C4-2B (cell line): ENCODE data around the gene B3GAT2.

Experiments
- CTCF ChIP-seq: fragments of 450-650 bp; conservative IDR thresholded peaks from 2 replicates; pipeline ENCODE4 v1.5.1; 2017; ENCODE audit warnings: mild to moderate bottlenecking
- ZFX ChIP-seq: fragments of 450-650 bp; IDR thresholded peaks from 2 replicates; pipeline ENCODE4 v1.6.1; 2017

DNA sequence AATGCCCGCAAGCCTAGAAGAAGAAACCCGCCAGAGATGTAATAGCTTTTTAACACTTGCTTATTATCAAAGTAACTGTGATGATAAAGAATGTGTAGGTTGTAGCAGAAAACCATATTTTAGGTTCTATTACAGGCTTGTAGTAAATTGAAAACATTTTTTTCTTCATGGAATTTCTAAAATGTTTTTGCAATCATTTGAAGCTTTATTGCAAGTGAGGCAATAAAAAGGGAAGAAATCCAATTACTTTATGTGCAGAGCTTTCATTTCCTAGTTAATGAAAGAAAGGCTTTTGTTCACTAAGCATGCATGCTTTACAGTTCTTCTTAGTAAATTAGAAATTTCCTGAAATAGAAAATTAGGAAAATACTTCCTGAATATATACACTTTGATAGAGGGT lies 135.1 kb downstream of the B3GAT2 start:
- TF ChIP-seq CTCF (no peak), ZFX (no peak)
